Measurements from ENCODE around the gene PTX3. TPM values are rescaled to one million over a fixed set of nuclear protein-coding genes. Genes with fewer than 3 reads are reported as not detected.

The PTX3 gene
- total and polyA plus RNA-seq, 10 of the 15 experiments (the other 5 are each of a cell fraction or from before 2014, with no cell fraction given), result 0.03 to 0.11 (median 0.06) TPM; not detected in 7

GRCh38 chr3:157472648-157473047 lies 36.0 kb downstream of the PTX3 start (continued):
- no peak for TF ChIP-seq CTCF (IDR thresholded peaks at IDR 0.05 in 2 of 3, conservative IDR thresholded peaks at IDR 0.05 in 1 of 3; ENCODE audit: control insufficient read depth in 2 of 3, extremely low read depth in 1 of 3, insufficient read depth in 1 of 3, low read depth in 3 of 3, low read length in 3 of 3)

DNA sequence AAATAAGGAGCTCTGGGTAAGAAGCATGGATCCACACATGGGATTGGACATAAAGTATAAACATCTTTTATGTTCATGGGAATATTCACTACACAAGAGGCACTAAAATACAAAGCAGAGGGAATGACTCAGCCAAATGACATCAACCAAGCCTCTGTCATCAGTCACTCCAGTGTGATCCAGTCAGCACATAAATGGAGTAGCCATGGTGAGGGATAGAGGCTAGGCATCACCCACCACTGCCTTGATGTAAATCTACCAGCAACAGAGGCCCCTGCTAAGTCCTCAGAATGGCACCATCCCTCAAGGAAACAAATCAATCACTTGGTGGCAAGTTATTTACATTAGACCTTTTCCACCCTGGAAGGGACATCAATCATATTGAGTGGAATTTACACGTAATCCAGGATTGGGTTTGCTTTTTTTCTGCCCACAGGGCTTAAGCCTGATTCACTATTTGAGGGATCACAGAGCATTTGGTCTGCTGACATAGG lies 39.3 kb downstream of the PTX3 start:
- FAIRE-seq (no peak), ATAC-seq (no peak), DNase-seq (ENCODE audit: low read depth, low spot score) (no peak)
- H3K79me2 ChIP-seq (ENCODE audit: control insufficient read depth, insufficient read depth, low read length), result no peaks in the 10 kb centered on the region
- ChIA-PET SMC1A (ENCODE audit: uncharacterized antibody, unreplicated experiment) (no interaction called here), CTCF (interaction anchor here (1.1 kb wide), 1 partner anchor 11 kb away, joined by 3 read pairs; no protein-coding TSS in a partner anchor), POLR2A (no interaction called here), RAD21 (ENCODE audit: unreplicated experiment) (no interaction called here)
- no peak overlapping the region for H2AFZ ChIP-seq (ENCODE audit: control insufficient read depth, low read depth, low read length)
- H3K4me3 ChIP-seq, result no peak overlapping the region
- intact Hi-C loops (cut with micrococcal nuclease; ENCODE audit: unreplicated experiment) (no loop called here), in situ Hi-C loops (cut with MboI) (no loop called here)
- no peaks in the 10 kb centered on the region for H3K27me3 ChIP-seq (replicated peaks in 1 of 2; ENCODE audit: control insufficient read depth in 2 of 2, insufficient read depth in 2 of 2, low read length in 1 of 2)
- H3K4me2 ChIP-seq (ENCODE audit: control insufficient read depth, insufficient read depth), result no peak overlapping the region
- H3K27ac ChIP-seq (ENCODE audit: control insufficient read depth, insufficient read depth), result no peak overlapping the region
- no peaks in the 10 kb centered on the region for H4K20me1 ChIP-seq (ENCODE audit: control insufficient read depth, insufficient read depth)
- no peak overlapping the region for H3K9ac ChIP-seq (ENCODE audit: control insufficient read depth, insufficient read depth, low read length)
- no peaks in the 10 kb centered on the region for H3K36me3 ChIP-seq (ENCODE audit: control insufficient read depth in 2 of 2, insufficient read depth in 2 of 2, low read length in 1 of 2)
- no peak for TF ChIP-seq HCFC1 (IDR thresholded peaks at IDR 0.05; ENCODE audit: low read length)
- no peak for TF ChIP-seq ZNF687 (IDR thresholded peaks at IDR 0.05)
- no peak for TF ChIP-seq KAT2A (conservative IDR thresholded peaks at IDR 0.05; ENCODE audit: control insufficient read depth, low read depth, low read length)
- TF ChIP-seq CEBPB (IDR thresholded peaks at IDR 0.05; ENCODE audit: borderline replicate concordance in 1 of 2, low read depth in 2 of 2, low read length in 2 of 2), result no peak
- TF ChIP-seq, protein P1, sequence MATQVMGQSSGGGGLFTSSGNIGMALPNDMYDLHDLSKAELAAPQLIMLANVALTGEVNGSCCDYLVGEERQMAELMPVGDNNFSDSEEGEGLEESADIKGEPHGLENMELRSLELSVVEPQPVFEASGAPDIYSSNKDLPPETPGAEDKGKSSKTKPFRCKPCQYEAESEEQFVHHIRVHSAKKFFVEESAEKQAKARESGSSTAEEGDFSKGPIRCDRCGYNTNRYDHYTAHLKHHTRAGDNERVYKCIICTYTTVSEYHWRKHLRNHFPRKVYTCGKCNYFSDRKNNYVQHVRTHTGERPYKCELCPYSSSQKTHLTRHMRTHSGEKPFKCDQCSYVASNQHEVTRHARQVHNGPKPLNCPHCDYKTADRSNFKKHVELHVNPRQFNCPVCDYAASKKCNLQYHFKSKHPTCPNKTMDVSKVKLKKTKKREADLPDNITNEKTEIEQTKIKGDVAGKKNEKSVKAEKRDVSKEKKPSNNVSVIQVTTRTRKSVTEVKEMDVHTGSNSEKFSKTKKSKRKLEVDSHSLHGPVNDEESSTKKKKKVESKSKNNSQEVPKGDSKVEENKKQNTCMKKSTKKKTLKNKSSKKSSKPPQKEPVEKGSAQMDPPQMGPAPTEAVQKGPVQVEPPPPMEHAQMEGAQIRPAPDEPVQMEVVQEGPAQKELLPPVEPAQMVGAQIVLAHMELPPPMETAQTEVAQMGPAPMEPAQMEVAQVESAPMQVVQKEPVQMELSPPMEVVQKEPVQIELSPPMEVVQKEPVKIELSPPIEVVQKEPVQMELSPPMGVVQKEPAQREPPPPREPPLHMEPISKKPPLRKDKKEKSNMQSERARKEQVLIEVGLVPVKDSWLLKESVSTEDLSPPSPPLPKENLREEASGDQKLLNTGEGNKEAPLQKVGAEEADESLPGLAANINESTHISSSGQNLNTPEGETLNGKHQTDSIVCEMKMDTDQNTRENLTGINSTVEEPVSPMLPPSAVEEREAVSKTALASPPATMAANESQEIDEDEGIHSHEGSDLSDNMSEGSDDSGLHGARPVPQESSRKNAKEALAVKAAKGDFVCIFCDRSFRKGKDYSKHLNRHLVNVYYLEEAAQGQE (IDR thresholded peaks at IDR 0.05; ENCODE audit: low read depth, low read length), result no peak
- no peak for TF ChIP-seq MTA2 (IDR thresholded peaks at IDR 0.05; ENCODE audit: low read depth)
- 8% methylated on average over 1 of the region's 1 CpG for WGBS (ENCODE audit: insufficient coverage, insufficient replicate concordance, low lambda C conversion rate, missing lambda C conversion rate)
- no peaks in the 10 kb centered on the region for H3K9me3 ChIP-seq (replicated peaks; ENCODE audit: control insufficient read depth, insufficient read depth, low read length)
- no peaks in the 10 kb centered on the region for H3K4me1 ChIP-seq (ENCODE audit: control insufficient read depth, insufficient read depth, low read length)
- BruUV-seq (replicated peaks), result no TSS peak
